Skin of body (tissue), 2 donors: ENCODE data around the gene CBFA2T3. TPM values are rescaled to one million over a fixed set of nuclear protein-coding genes. Genes with fewer than 3 reads are reported as not detected.

Experiments
- DNase-seq: peaks from one replicate; lab custom pipeline; 2025; lab: John Stamatoyannopoulos, UW
- total RNA-seq: library from RNA; depleted of rRNA; stranded (reverse); fragments of >200 nt; gene quantifications from one replicate; pipeline ENCODE4 v1.2.3, GENCODE V29; 2014

CBFA2T3 gene
- total RNA-seq, 1 donor from 2014 or later = 1.7 TPM

DNA sequence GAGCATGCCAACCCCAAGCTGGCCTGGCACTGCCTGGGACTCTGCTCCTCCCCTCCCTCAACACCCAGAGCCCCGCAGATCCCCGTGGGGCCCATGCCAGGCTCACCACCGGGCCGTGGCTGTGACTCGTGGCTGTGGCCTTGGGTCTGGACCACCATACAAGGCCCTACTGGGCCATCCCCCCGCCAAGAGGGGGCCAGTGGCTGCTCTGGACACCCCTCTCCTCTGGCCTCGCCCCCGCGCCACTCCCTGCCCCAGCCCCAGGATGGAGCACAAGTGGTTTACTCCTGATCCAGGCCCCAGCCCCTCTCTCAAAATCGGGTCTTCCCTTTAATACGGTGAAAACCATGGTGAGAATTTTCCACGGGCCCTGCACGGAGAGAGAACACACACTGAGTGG, 113.6 kb downstream of the CBFA2T3 start:
- no peak for DNase-seq

GRCh38 chr16:88862968-88863367, 114.0 kb downstream of the CBFA2T3 start:
- no peak for DNase-seq

DNA sequence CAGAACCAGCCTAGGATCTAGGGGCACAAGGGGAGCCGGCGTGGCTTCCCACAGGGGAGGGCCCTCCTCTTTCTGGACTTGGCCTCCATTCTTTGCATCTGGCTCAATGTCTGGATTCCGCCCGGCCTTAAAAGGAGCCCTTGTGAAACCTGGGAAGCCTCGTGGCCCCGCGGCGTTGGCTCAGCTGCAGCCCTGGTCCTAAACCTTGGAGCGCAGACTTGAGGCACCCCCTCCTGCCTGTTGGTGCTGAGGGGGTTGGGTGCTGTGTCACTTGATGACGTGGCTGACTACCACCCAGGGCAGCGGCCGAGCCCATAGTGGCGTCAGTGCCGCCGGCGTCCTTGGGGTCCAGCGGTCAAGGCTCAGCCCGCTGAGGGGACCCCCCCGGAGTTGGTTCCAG, 115.6 kb downstream of the CBFA2T3 start:
- no peak for DNase-seq

- DNase-seq = no peak
Observed at GRCh38 chr16:88859381-88860091, 117.5 kb downstream of the CBFA2T3 start.

- peak; percentile 22 for DNase-seq
Observed at GRCh38 chr16:88857728-88858339, 119.2 kb downstream of the CBFA2T3 start.

DNA sequence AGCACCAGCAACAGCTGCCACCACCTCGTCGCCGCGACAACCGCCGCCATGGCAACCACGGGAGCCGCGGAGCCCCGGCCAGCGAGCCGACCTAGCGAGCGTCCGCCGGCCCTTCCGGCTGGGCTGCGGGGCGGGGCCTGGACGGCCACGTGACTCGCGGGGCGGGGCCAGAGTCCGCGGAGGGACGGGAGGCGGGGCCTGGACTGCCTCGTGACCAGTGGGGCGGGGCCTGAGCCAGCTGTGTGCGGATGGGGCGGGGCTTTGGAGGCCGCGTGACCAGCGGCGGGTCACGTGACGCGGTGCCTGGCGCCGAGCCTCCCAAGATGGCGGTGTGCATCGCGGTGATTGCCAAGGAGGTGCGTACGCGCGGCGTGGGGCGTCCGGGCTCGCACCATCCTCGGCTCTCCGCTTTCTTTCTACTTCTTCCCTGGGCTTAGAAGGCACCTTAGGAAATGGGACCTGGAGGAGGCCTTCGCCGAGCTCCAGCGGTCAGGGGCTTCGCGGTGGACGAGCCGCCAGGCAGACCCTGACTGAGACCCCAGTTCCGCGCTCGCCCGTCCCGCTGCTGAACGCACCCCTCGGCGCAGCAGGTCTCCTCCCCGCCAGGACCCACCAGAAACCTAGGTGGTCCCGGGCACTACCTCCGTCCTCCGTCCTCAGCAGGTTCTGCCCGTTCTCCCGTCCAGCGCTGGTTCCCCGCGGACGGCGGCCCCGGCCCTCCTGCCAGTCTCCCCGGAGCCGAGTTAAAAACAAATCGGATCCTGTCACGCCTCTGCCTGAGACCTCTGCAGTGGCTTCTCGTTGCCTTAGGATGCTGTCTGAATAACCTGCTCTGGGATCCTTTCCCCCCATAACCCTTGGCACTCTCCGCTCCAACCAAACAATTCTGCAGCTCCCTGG, 119.9 kb downstream of the CBFA2T3 start, which contains the start of the genes GALNS and TRAPPC2L:
Gene GALNS, minus strand, starts transcription at position 120 of the 900 bp plus-strand sequence. Its CDS starts 70 bp downstream, at position 50.
Gene TRAPPC2L, plus strand, starts transcription at position 300 of the 900 bp plus-strand sequence. Its CDS starts 24 bp downstream, at position 324.
- DNase-seq = peak; percentile 94

DNA sequence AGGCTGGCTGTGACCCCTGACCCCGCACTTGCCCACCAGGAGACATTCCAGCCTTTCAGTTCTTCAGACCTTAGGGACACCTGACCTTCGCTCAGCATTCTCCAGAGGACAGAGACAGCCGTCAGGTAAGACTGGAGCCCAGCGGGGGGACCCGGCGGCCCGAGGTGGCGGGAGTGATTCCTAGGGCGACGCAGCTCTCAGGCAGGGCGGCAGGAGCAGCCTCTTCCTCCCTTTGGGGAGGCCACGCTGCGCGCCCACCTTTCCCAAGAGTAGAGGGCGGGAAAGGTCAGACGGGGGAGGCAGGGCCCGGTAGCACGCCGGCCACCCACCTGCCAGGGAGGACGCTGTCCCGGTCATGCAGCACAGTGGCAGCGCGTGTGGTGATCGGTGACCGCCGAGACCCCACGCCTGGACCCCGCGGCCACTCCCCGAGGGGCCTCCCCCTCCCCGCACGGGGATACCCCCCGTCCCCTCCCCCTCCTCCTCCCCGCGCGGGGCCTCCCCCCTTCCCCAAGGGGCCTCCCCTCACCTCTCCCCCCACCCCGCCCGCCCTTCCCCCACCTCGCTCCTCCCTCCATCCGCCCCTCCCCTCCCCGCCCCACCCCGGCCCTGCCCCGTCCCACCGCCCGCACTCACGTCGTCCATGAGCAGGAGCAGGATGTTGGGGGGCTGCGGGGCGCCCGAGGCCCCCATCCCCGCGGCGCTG, 120.7 kb downstream of the CBFA2T3 start:
- no peak for DNase-seq

GRCh38 chr16:88855736-88856121, 121.3 kb downstream of the CBFA2T3 start:
- DNase-seq = no peak

- no peak for DNase-seq
Observed at GRCh38 chr16:88855176-88855575, 121.8 kb downstream of the CBFA2T3 start.

DNA sequence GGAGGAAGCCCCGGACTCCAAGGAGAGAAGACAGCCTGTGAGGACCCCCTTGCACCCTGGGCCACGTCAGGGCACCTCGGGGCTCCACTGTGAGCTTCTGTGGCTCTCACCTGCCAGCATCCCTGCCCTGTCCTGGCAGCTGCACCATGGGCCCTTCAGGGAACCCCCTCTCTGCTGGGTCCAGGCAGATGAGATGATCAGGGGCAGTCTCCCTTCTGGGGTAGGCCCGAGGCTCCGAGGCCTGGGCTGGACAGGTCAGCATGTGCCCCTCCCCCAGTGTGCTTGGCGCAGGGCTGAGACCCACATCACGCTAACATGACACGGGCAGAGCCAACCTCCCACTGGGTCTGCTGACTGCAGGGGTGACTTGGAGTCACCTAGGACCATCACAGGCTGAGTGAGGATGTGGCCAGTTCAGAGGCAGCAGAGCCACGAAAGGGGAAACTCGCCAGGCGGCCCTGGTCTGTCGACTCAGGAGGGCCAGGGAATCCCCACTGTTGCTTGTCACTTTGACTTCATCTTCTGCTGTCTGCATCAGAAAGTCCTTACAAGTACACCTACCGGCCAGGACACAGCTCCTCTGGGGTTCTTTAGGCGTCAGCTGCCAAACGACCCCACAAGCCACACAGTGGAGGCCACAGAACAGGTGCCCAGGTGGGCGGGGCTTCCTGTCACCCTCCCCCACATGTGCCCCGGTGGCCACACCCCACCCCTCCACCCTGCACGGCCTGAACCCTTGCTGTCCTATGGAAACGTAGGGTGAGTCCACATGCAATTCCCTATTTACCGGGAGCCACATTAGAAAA, 122.5 kb downstream of the CBFA2T3 start:
- no peak for DNase-seq

- DNase-seq = no peak
Observed at GRCh38 chr16:88853325-88853941, 123.6 kb downstream of the CBFA2T3 start.

GRCh38 chr16:88851616-88852015, 125.4 kb downstream of the CBFA2T3 start:
- DNase-seq = no peak

DNA sequence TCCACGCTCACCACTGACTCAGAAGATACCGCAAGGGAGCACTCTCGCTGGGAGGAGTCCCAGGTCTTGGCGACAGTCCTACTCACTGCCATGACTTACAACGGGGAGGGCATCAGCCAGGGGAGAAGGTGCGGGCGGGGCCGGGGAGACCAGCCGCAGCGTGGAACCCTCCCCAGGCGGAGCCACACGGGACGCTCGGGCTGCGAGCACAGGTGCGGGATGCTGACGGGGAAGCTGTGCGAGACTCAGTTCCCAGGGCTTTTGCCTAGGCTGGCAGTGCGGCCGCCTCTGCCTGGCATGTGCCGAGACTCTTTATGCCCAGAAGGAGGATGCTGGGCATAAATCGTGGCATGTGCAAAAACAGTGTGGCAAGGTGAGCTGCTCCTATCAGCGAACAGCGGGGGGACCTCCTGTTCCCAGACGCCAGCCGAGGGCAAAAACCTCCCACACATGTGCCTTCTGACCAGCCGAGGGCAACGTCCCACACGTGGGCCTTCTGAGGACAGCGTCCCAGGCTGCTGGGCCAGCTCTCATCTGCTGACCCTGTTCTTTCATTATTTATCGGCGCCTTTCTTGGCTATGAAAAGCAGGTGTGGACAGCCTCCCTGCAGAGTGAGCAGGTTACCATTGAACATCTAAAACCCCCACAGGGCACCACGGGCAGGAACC, 126.3 kb downstream of the CBFA2T3 start:
- no peak for DNase-seq

DNA sequence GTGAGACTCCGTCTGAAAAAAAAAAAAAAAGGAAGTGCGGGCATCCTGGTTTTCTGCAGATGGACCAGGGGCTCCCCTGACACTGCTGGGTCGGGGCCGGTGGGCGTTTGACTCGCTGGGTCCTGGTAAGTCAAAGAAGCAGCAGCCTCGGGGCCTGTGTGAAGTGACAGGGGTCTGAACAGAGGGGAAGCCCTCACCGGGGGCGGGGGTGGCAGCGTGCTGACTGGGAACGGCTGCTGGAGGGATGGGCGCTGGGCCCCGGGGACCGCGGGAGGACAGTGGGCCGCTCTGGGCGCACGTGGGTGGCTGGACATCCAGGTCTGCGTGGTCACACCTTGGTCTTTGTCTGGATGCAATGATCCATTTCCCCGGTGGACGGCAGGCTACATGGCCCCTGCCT, 128.4 kb downstream of the CBFA2T3 start:
- no peak for DNase-seq

GRCh38 chr16:88847654-88848053, 129.4 kb downstream of the CBFA2T3 start:
- DNase-seq = no peak

GRCh38 chr16:88846088-88846487, 130.9 kb downstream of the CBFA2T3 start:
- no peak for DNase-seq

- DNase-seq = no peak
Observed at GRCh38 chr16:88844419-88845036, 132.5 kb downstream of the CBFA2T3 start.

DNA sequence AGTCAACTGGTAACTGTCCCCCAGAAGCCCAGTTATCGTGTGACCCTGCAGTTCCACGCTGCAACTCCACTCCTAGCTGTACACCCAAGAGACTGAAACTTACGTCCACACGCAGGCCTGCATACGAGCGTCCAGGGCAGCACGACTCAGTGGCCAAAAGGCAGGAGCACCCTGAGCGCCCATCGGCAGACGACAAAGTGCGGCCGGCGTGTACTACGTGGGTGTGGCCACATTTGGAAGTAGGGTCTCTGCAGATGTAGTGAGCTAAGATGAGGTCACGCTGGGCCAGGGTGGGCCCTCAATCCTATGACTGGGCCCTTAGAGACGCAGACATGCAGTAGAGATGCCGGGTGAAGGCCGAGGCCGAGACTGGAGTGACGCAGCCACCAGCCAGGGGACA, 133.8 kb downstream of the CBFA2T3 start:
- DNase-seq = no peak

DNA sequence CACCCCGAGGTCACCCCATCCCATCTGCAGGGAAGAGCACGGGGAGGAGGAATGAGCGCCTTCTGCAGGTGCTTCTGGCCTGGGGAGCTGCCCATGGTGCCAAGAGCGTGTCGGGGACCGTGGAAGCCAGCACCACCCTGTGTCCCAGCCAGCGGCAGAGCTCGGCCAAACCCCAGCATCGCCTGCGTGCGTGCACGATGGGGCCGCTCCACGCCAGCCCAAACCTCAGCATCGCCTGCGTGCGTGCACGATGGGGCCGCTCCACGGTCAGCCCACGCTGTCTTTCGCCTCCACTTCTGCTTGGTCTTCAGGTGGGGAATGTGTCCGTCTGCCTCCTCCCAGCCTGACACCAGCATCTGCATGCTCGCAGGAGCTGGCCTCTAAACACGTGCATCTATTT, 134.2 kb downstream of the CBFA2T3 start:
- no peak for DNase-seq
